A549 (cell line): Measurements from ENCODE around the gene SARDH.

ENCODE experiments used
- BHLHE40 ChIP-seq: IDR thresholded peaks from 2 replicates; pipeline ENCODE4 v1.6.1; 2012; ENCODE audit warnings: low read depth, low read length, inconsistent platforms
- CTCF ChIP-seq: fragments of >200 bp; sonication (Bioruptor Twin); formaldehyde crosslinking; IDR thresholded peaks from 3 replicates; pipeline ENCODE4 v1.5.1; 2016
- EP300 ChIP-seq, 2 experiments: fragments of >200 bp; sonication (Bioruptor Twin); formaldehyde crosslinking; IDR thresholded peaks; 2 replicates in 1 of 2; 3 replicates in 1 of 2; pipeline ENCODE4 v1.6.1; 2016 to 2017
- ESRRA ChIP-seq: fragments of 150-350 bp; IDR thresholded peaks from 2 replicates; pipeline ENCODE4 v1.6.1; 2014; ENCODE audit warnings: mild to moderate bottlenecking, low read length, borderline replicate concordance
- HDAC2 ChIP-seq: fragments of 200-600 bp; sonication (generic); IDR thresholded peaks from 2 replicates; pipeline ENCODE4 v1.6.1; 2016
- HES2 ChIP-seq: fragments of >200 bp; sonication (Bioruptor Twin); formaldehyde crosslinking; IDR thresholded peaks from 2 replicates; pipeline ENCODE4 v1.6.1; 2016
- HOXA7 ChIP-seq: fragments of 250-450 bp; sonication (Bioruptor Pico); IDR thresholded peaks from 2 replicates; pipeline ENCODE4 v1.5.0; 2020; ENCODE audit warnings: mild to moderate bottlenecking, moderate library complexity
- KDM5A ChIP-seq: fragments of 200-600 bp; sonication (generic); IDR thresholded peaks from 2 replicates; pipeline ENCODE4 v1.6.1; 2016; ENCODE audit warnings: antibody characterized with exemption, mild to moderate bottlenecking
- MAX ChIP-seq: IDR thresholded peaks from 2 replicates; pipeline ENCODE4 v1.6.1; 2012
- MYC ChIP-seq: IDR thresholded peaks from 2 replicates; pipeline ENCODE4 v1.6.1; 2012; ENCODE audit warnings: mild to moderate bottlenecking, inconsistent platforms, low read length, improper control_type of control experiment, borderline replicate concordance
- POLR2A ChIP-seq: IDR thresholded peaks from 2 replicates; pipeline ENCODE4 v1.6.1; 2012; ENCODE audit warnings: mild to moderate bottlenecking, low read length
- RAD21 ChIP-seq, 2 experiments: fragments of >200 bp in 1 of 2; sonication (Bioruptor Twin) in 1 of 2; formaldehyde crosslinking in 1 of 2; IDR thresholded peaks in 1 of 2; conservative IDR thresholded peaks in 1 of 2; 2 replicates in 1 of 2; 3 replicates in 1 of 2; pipeline ENCODE4 v1.6.1; 2012 to 2018; ENCODE audit warnings: inconsistent platforms in 1 of 2
- SMC3 ChIP-seq: fragments of >200 bp; sonication (Bioruptor Twin); formaldehyde crosslinking; IDR thresholded peaks from 3 replicates; pipeline ENCODE4 v1.6.1; 2018; ENCODE audit warnings: inconsistent platforms

- no peak for TF ChIP-seq POLR2A
- TF ChIP-seq CTCF = no peak
- TF ChIP-seq MYC = no peak
- TF ChIP-seq EP300 (IDR thresholded peaks at IDR 0.05) = no peak
- no peak for TF ChIP-seq HES2
- TF ChIP-seq KDM5A = no peak
- TF ChIP-seq BHLHE40 = no peak
- TF ChIP-seq SMC3 = no peak
- no peak for TF ChIP-seq RAD21 (conservative IDR thresholded peaks at IDR 0.05 in 1 of 2, IDR thresholded peaks at IDR 0.05 in 1 of 2)
- TF ChIP-seq ESRRA = no peak
- TF ChIP-seq MAX = no peak
- TF ChIP-seq HDAC2 = no peak
- TF ChIP-seq HOXA7 (CRISPR knock-in tag) = no peak
Measured at GRCh38 chr9:133717113-133718031, 20.8 kb downstream of the SARDH start.
